ENCODE measurements around the gene PTGR3.
"Not testable (repeated sequence)": the region's sequence is repeated elsewhere in the genome, so short reads cannot be mapped to it uniquely, and the experiment has no call there.

PTGR3 gene

GRCh38 chr18:75192899-75193298 lies 16.0 kb downstream of the PTGR3 start:
- Mint-ChIP-seq H3K9me3 (peaks cover 7% of the 10 kb centered on the region), H3K36me3 (ENCODE audit: low read depth) (peaks cover 7% of the 10 kb centered on the region), H3K27me3 (no peaks in the 10 kb centered on the region), H3K4me3 (no peak overlapping the region), H3K27ac (no peak overlapping the region), H3K4me1 (ENCODE audit: low read depth) (no peaks in the 10 kb centered on the region)
- intact Hi-C loops (cut with micrococcal nuclease) = loop anchor here (10.0 kb wide), 1 partner anchor 282 kb away; no protein-coding TSS in a partner anchor

DNA sequence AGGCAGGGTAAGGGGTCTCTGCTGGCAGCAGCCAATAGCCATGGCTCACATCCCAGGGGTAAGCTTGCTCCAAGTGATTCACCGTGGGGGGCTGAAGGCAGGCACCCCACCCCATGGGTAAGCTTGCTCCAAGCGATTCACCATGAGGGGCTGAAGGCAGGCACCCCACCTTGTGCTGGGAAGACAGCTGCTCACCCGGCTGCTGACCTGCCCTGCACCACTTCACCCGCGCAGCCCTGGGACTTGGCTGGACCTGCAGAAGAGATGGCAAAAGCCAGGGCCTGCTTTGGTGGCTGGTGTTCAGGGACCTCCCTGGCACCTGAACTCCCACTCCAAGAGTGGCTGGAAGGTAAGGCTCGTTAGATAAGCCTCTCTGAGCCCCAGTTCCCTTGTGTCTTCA lies 19.2 kb downstream of the PTGR3 start:
- Mint-ChIP-seq H3K4me3 (no peak overlapping the region), H3K27ac (no peak overlapping the region), H3K4me1 (ENCODE audit: low read depth) (no peaks in the 10 kb centered on the region), H3K27me3 (no peaks in the 10 kb centered on the region), H3K9me3 (peaks cover 15% of the 10 kb centered on the region), H3K36me3 (ENCODE audit: low read depth) (no peaks in the 10 kb centered on the region)
- intact Hi-C loops (cut with micrococcal nuclease) = loop anchor here (10.0 kb wide), 1 partner anchor 285 kb away; no protein-coding TSS in a partner anchor

DNA sequence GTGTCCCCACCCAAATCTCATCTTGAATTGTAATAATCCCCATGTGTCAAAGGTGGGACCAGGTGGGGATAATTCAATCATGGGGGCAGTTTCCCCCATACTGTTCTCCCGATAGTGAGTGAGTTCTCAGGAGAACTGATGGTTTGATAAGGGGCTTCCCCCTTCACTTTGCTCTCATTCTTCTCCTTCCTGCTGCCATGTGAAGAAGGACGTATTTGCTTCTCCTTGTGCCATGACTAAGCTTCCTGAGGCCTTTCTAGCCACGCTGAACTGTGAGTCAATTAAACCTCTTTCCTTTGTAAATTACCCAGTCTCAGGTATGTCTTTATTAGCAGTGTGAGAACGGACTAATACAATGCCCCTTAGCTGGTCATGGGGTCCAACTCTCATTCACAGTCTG lies 21.2 kb downstream of the PTGR3 start:
- H3K36me3 Mint-ChIP-seq (ENCODE audit: low read depth); H3K4me3 Mint-ChIP-seq; H3K27ac Mint-ChIP-seq; H3K4me1 Mint-ChIP-seq (ENCODE audit: low read depth); H3K27me3 Mint-ChIP-seq; intact Hi-C loops (cut with micrococcal nuclease): not testable (repeated sequence)
- peaks cover 15% of the 10 kb centered on the region for H3K9me3 Mint-ChIP-seq

GRCh38 chr18:75185460-75185859 lies 23.5 kb downstream of the PTGR3 start:
- Mint-ChIP-seq H3K4me3 (no peak overlapping the region), H3K27ac (no peak overlapping the region), H3K9me3 (peaks cover 15% of the 10 kb centered on the region), H3K4me1 (ENCODE audit: low read depth) (no peaks in the 10 kb centered on the region), H3K36me3 (ENCODE audit: low read depth) (no peaks in the 10 kb centered on the region), H3K27me3 (peaks cover 2% of the 10 kb centered on the region)
- intact Hi-C loops (cut with micrococcal nuclease) = no loop called here

GRCh38 chr18:75183973-75184493 lies 24.9 kb downstream of the PTGR3 start:
- intact Hi-C loops (cut with micrococcal nuclease) = no loop called here
- Mint-ChIP-seq H3K4me3 (no peak overlapping the region), H3K9me3 (peaks cover 15% of the 10 kb centered on the region), H3K27ac (no peak overlapping the region), H3K4me1 (ENCODE audit: low read depth) (no peaks in the 10 kb centered on the region), H3K27me3 (peaks cover 2% of the 10 kb centered on the region), H3K36me3 (ENCODE audit: low read depth) (no peaks in the 10 kb centered on the region)

DNA sequence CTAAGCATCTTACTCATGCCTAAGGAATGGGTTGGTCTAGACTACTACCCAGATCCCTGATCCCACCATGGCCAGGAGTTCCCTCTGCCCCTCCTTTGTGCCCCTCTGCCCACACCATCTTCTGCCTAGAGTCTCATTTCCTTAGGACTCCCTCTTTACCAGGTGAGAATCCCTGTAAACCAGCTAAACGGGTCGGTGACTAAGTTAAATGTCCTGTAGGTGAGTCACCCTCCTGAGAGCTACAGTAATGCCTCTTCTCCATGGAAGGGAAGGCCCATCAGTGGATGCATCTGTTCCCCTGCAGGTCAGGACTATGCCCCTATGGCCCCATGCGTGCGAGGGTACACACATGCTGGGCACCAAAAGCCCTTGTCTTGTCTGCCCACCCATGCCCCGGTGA lies 25.4 kb downstream of the PTGR3 start:
- intact Hi-C loops (cut with micrococcal nuclease) = no loop called here
- H3K27me3 Mint-ChIP-seq = peaks cover 2% of the 10 kb centered on the region
- H3K4me3 Mint-ChIP-seq = no peak overlapping the region

DNA sequence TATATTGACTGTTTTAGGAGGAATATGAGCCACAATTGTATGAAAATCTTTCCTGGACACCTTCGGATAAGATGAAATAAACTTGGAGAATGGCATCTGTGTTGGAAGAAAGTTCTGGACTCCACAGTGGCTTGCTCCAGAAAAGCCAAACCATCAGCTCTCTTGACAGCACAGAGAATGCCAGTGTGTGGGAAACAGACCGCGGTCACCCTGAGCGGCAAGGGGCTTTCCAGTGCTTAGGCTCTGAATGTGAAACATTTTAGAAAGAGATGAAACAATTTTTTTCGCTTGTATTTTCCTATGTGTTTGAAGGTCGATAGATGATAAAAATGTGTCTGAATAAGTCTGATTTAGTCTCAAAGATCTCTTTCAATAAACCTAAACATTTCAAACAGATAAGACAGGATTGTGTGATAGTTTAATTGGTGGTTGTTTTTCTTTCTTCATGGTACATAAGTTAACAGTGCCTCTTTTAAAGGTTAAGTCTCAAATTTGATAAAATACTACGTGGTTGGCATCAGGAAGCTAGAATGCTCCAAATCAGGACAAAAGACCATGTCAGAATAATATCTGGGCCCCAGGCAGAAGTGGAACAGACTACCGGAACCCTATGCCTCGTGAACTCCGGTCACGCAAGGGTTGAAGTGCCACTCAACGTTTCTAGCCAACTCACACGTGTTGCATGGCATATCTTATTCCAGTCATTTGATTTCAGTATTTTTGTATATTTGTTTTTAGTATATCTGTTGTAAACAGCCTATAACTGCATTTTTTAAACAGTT lies 28.9 kb downstream of the PTGR3 start:
- Mint-ChIP-seq H3K27ac (no peak overlapping the region), H3K27me3 (peaks cover 2% of the 10 kb centered on the region), H3K4me3 (no peak overlapping the region), H3K36me3 (ENCODE audit: low read depth) (no peaks in the 10 kb centered on the region), H3K4me1 (ENCODE audit: low read depth) (no peaks in the 10 kb centered on the region), H3K9me3 (no peaks in the 10 kb centered on the region)
- intact Hi-C loops (cut with micrococcal nuclease) = no loop called here

More for the DNA sequence above, 25.4 kb downstream of the PTGR3 start:
- Mint-ChIP-seq H3K27ac (no peak overlapping the region), H3K36me3 (ENCODE audit: low read depth) (no peaks in the 10 kb centered on the region), H3K4me1 (ENCODE audit: low read depth) (no peaks in the 10 kb centered on the region), H3K9me3 (peaks cover 14% of the 10 kb centered on the region)

DNA sequence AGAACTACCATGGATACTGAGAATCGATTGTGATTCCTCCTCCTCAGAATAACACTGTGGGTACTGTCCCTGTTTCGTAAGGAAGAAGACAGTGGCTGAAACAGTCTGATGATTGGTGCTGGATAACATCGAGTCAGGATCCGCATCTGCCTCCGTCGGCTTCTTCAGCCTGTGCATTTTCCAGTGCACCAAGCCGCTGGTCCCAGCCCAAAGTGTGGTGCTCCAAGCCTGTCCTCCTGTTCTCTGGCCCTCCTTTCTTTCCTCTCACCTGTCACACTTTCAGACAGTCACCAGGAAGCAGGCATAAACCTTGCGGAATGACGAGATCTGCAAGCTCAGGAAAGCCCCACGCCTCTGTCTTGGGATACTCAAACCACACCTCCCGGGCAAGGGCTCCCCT lies 30.6 kb downstream of the PTGR3 start:
- Mint-ChIP-seq H3K4me1 (ENCODE audit: low read depth) (peaks cover 3% of the 10 kb centered on the region), H3K4me3 (no peak overlapping the region), H3K36me3 (ENCODE audit: low read depth) (no peaks in the 10 kb centered on the region), H3K27me3 (peaks cover 2% of the 10 kb centered on the region), H3K9me3 (no peaks in the 10 kb centered on the region), H3K27ac (no peak overlapping the region)
- intact Hi-C loops (cut with micrococcal nuclease) = no loop called here

GRCh38 chr18:75176849-75177248 lies 32.1 kb downstream of the PTGR3 start:
- peaks cover 7% of the 10 kb centered on the region for H3K27me3 Mint-ChIP-seq
- H3K27ac Mint-ChIP-seq = no peak overlapping the region
- H3K36me3 Mint-ChIP-seq (ENCODE audit: low read depth) = no peaks in the 10 kb centered on the region
- no peaks in the 10 kb centered on the region for H3K9me3 Mint-ChIP-seq
- no peak overlapping the region for H3K4me3 Mint-ChIP-seq
- peaks cover 16% of the 10 kb centered on the region for H3K4me1 Mint-ChIP-seq (ENCODE audit: low read depth)
- intact Hi-C loops (cut with micrococcal nuclease) = no loop called here

DNA sequence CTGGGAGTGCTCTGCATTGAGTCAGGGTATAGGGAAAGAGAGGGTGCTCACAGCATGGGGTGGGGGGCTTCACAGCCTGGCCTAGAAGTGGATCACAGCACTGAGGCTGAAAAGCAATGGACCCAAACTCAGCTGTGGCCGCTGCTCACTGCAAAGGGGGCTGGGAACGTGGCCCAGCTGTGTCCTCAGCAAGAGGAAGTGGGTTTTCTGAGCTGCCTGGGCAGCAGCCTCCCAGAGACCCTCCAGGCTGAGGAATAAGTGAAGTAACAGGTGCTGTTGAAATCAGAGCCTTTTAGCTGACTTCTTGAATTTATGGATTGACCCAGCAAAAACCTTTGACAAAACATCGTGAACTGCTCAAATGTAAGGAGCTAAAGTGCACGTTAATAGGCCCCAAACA lies 35.2 kb downstream of the PTGR3 start:
- Mint-ChIP-seq H3K36me3 (ENCODE audit: low read depth) (no peaks in the 10 kb centered on the region), H3K27me3 (peaks cover 8% of the 10 kb centered on the region), H3K9me3 (no peaks in the 10 kb centered on the region), H3K27ac (no peak overlapping the region), H3K4me1 (ENCODE audit: low read depth) (peaks cover 16% of the 10 kb centered on the region), H3K4me3 (no peak overlapping the region)
- intact Hi-C loops (cut with micrococcal nuclease) = no loop called here

- H3K4me1 Mint-ChIP-seq (ENCODE audit: low read depth) = peaks cover 16% of the 10 kb centered on the region
- H3K27me3 Mint-ChIP-seq = peaks cover 10% of the 10 kb centered on the region
- no peak overlapping the region for H3K4me3 Mint-ChIP-seq
- H3K9me3 Mint-ChIP-seq = no peaks in the 10 kb centered on the region
- no peaks in the 10 kb centered on the region for H3K36me3 Mint-ChIP-seq (ENCODE audit: low read depth)
- no peak overlapping the region for H3K27ac Mint-ChIP-seq
- intact Hi-C loops (cut with micrococcal nuclease) = no loop called here
Observed at GRCh38 chr18:75173125-75173432, 35.9 kb downstream of the PTGR3 start.

DNA sequence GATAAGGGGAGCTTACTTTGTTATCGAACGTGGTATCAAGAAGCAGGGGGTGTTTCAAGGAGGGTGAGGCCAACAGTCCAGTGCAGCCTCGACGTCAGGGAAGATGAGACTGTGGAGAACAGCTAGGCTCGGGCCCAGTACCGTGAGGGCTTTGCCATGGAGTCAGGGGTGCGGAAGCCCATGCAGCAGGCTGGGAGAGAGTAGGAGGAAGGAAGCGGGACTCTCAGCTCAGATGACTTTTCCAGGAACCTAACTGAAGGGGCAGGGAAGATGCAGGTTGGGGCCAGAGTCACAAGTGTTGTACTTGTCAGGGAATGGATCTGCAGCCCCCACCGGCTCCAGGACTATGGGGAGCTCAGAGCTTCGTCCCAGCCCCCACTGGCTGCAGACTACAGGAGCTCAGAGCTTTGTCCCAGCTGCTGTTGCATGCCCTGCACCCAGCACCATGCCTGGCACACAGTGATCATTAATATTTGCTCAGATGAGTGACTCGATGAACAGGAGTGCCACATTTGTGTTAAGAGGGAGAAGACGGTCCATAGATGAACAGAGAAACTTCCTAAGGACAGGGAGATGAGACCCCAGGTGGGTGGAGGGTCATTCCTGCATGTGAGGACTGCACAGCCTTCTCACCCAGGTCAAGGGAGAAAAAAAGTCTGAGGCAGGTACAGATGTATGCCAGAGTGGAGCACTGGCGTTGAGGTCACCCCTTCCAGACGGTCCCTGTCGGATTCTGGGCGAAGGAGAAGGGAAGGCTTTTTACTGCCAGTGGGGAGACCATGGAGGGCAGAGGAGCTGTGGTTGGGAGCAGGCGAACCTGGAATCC lies 36.4 kb downstream of the PTGR3 start:
- no peak overlapping the region for H3K4me3 Mint-ChIP-seq
- H3K27ac Mint-ChIP-seq = no peak overlapping the region
- H3K27me3 Mint-ChIP-seq = peaks cover 12% of the 10 kb centered on the region
- intact Hi-C loops (cut with micrococcal nuclease) = no loop called here
- H3K9me3 Mint-ChIP-seq = no peaks in the 10 kb centered on the region
- H3K36me3 Mint-ChIP-seq (ENCODE audit: low read depth) = no peaks in the 10 kb centered on the region
- peaks cover 16% of the 10 kb centered on the region for H3K4me1 Mint-ChIP-seq (ENCODE audit: low read depth)

- no peak overlapping the region for H3K4me3 Mint-ChIP-seq
- H3K9me3 Mint-ChIP-seq = no peaks in the 10 kb centered on the region
- H3K27ac Mint-ChIP-seq = no peak overlapping the region
- peaks cover 17% of the 10 kb centered on the region for H3K27me3 Mint-ChIP-seq
- peaks cover 16% of the 10 kb centered on the region for H3K4me1 Mint-ChIP-seq (ENCODE audit: low read depth)
- no peaks in the 10 kb centered on the region for H3K36me3 Mint-ChIP-seq (ENCODE audit: low read depth)
- intact Hi-C loops (cut with micrococcal nuclease) = no loop called here
Observed at GRCh38 chr18:75170916-75171315, 38.0 kb downstream of the PTGR3 start.

DNA sequence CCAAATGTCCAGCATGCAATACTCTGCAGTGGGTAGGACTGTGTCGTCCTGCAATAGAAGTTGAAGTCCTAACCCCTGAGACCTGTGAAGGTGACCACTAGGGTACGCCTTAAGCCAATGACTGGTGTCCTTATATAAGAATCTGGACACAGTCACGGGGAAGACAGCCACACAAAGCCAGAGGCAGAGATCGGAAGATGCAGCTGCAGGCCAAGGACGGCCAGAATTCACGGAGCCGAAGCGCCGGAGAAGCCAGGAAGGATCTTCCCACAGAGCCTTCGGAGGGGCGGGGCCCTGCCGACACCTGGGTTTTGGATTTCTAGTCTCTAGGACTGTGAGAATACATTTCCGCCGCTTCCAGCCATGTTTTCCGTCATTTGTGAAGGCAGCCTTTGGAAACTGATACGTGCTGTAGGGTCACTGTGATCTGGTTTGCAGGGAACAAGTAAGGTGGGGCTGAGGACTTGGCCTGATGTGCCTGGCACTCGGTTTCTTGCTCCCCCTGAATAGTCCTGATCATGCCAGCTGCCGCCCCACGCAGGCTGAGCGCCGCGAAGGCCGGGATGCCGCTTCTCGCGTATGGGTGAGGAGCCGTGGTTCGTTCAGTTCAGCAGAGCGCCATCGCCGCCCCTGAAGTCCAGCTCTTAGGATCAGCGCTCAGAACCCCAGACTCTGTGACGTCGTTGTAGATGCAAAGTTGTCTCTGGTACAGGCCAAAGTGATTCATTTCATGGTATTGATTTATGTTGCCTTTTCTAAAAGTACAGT lies 38.7 kb downstream of the PTGR3 start:
- intact Hi-C loops (cut with micrococcal nuclease) = no loop called here
- no peak overlapping the region for H3K27ac Mint-ChIP-seq
- H3K27me3 Mint-ChIP-seq = peaks cover 17% of the 10 kb centered on the region
- no peaks in the 10 kb centered on the region for H3K36me3 Mint-ChIP-seq (ENCODE audit: low read depth)
- no peaks in the 10 kb centered on the region for H3K9me3 Mint-ChIP-seq
- peaks cover 16% of the 10 kb centered on the region for H3K4me1 Mint-ChIP-seq (ENCODE audit: low read depth)
- H3K4me3 Mint-ChIP-seq = no peak overlapping the region

All from dendritic cell treated with granulocyte-macrophage colony-stimulating factor and Interleukin-4, amounts not matched to agents 40 ng/mL and 50 ng/mL, for 4 days (primary cell).